Endothelial cell of umbilical vein (primary cell): ENCODE data around the gene ADORA2B. TPM values are rescaled to one million over a fixed set of nuclear protein-coding genes. Genes with fewer than 3 reads are reported as not detected.
"Not testable (repeated sequence)": the region's sequence is repeated elsewhere in the genome, so short reads cannot be mapped to it uniquely, and the experiment has no call there.

Source experiments
- BruUV-seq: library from RNA; stranded (reverse); fragments of 400-500 nt; replicated peaks from 2 replicates; lab custom pipeline; 2021; lab: Mats Ljungman, UMichigan
- CTCF ChIA-PET: fragments of 300-600, 350-600 bp; sonication (Branson Sonifier 250); formaldehyde crosslinking; loops from one replicate; lab custom pipeline; 2021; ENCODE audit warnings: antibody characterized with exemption, inconsistent platforms; lab: Charles Lee
- POLR2A ChIA-PET: fragments of 300-600, 350-600 bp; sonication (Branson Sonifier 250); formaldehyde crosslinking; loops from one replicate; lab custom pipeline; 2021; ENCODE audit warnings: antibody characterized with exemption, inconsistent platforms; lab: Charles Lee
- DNase-seq: peaks from one replicate; pipeline ENCODE4 v3.0.0-alpha.2; 2011; ENCODE audit warnings: low read depth, low spot score
- FAIRE-seq: peaks from 2 replicates; lab custom pipeline; 2011; peaks lifted over from hg19 to GRCh38; lab: Jason Lieb, UNC
- H2AFZ ChIP-seq: 2 replicates; pipeline ENCODE4 v1.6.0; 2012; ENCODE audit warnings: low read depth, low read length, control low read depth, inconsistent platforms
- H3K27ac ChIP-seq: 2 replicates; pipeline ENCODE4 v1.5.1; 2011; ENCODE audit warnings: low read depth, mild to moderate bottlenecking, control low read depth, low read length, moderate library complexity; ENCODE audit not compliant: insufficient read depth
- H3K27me3 ChIP-seq, 2 experiments: 2 replicates each; pipeline versions ENCODE4 v1.6.0 to v1.6.1; 2011; ENCODE audit warnings: low read length in 2 of 2, mixed read lengths in 1 of 2; ENCODE audit not compliant: control insufficient read depth in 2 of 2, insufficient read depth in 2 of 2
- H3K36me3 ChIP-seq, 2 experiments: 2 replicates in 1 of 2; 3 replicates in 1 of 2; pipeline ENCODE4 v1.5.1; 2011; ENCODE audit warnings: low read length in 2 of 2, mild to moderate bottlenecking in 1 of 2, moderate library complexity in 1 of 2; ENCODE audit not compliant: control insufficient read depth in 2 of 2, insufficient read depth in 2 of 2; ENCODE audit errors: extremely low read depth in 1 of 2
- H3K4me1 ChIP-seq: 3 replicates; pipeline ENCODE4 v1.5.1; 2011; ENCODE audit warnings: mild to moderate bottlenecking, low read length; ENCODE audit not compliant: control insufficient read depth, insufficient read depth; ENCODE audit errors: extremely low read depth
- H3K4me2 ChIP-seq: 2 replicates; pipeline ENCODE4 v1.6.1; 2011; ENCODE audit warnings: low read length, control low read depth, mixed read lengths; ENCODE audit not compliant: insufficient read depth
- H3K4me3 ChIP-seq, 3 experiments: fragments of 200-600 bp in 1 of 3; sonication (generic), shearing (Covaris generic) in 1 of 3; replicated peaks in 1 of 3; 2 replicates each; pipeline ENCODE4 v1.5.1; 2011 to 2016; ENCODE audit warnings: control low read depth in 3 of 3, low read length in 3 of 3, mild to moderate bottlenecking in 2 of 3, inconsistent platforms in 1 of 3, low read depth in 1 of 3, moderate library complexity in 1 of 3; ENCODE audit not compliant: insufficient read depth in 1 of 3
- H3K79me2 ChIP-seq: 2 replicates; pipeline ENCODE4 v1.6.0; 2012; ENCODE audit warnings: low read length, inconsistent platforms; ENCODE audit not compliant: control insufficient read depth, insufficient read depth
- H3K9ac ChIP-seq: replicated peaks from 2 replicates; pipeline ENCODE3; 2011; ENCODE audit warnings: low read length, control low read depth; ENCODE audit not compliant: insufficient read depth; ENCODE audit errors: extremely low read depth
- H3K9me1 ChIP-seq: replicated peaks from 3 replicates; pipeline ENCODE4 v1.6.0; 2011; ENCODE audit warnings: mild to moderate bottlenecking, low read length; ENCODE audit not compliant: control insufficient read depth, insufficient read depth; ENCODE audit errors: extremely low read depth
- H3K9me3 ChIP-seq: replicated peaks from 2 replicates; pipeline ENCODE4 v1.5.1; 2012; ENCODE audit warnings: low read length, inconsistent platforms; ENCODE audit not compliant: control insufficient read depth, insufficient read depth
- H4K20me1 ChIP-seq: replicated peaks from 2 replicates; pipeline ENCODE3; 2011; ENCODE audit warnings: mild to moderate bottlenecking, low read length; ENCODE audit not compliant: control insufficient read depth, insufficient read depth; ENCODE audit errors: extremely low read depth
- CTCF ChIP-seq, 2 donors: IDR thresholded peaks; 1 replicate in 1 of 2; 2 replicates in 1 of 2; pipeline ENCODE4 v1.5.1; 2011; ENCODE audit warnings: low read length in 2 of 2, mild to moderate bottlenecking in 2 of 2, moderate library complexity in 2 of 2, control low read depth in 1 of 2, inconsistent platforms in 1 of 2, low read depth in 1 of 2; ENCODE audit not compliant: insufficient read depth in 1 of 2; ENCODE audit errors: extremely low read depth in 1 of 2
- GATA2 ChIP-seq: IDR thresholded peaks from 2 replicates; pipeline ENCODE4 v1.7.0; 2011; ENCODE audit warnings: low read depth, mild to moderate bottlenecking, moderate library complexity, mixed read lengths, low read length; ENCODE audit not compliant: insufficient read length, insufficient read depth
- JUN ChIP-seq: IDR thresholded peaks from 2 replicates; pipeline ENCODE4 v1.6.1; 2011; ENCODE audit warnings: borderline replicate concordance, low read depth; ENCODE audit not compliant: insufficient read length, insufficient read depth
- MAX ChIP-seq: IDR thresholded peaks from 2 replicates; pipeline ENCODE4 v1.6.1; 2011; ENCODE audit not compliant: insufficient read depth, insufficient read length
- MYC ChIP-seq: IDR thresholded peaks from one replicate; pipeline ENCODE4 v1.6.1; 2011; ENCODE audit warnings: mild to moderate bottlenecking, low read depth, low read length
- POLR2A ChIP-seq: IDR thresholded peaks from 2 replicates; pipeline ENCODE4 v1.6.1; 2012; ENCODE audit warnings: low read depth, mild to moderate bottlenecking, control low read depth, low read length
- POLR2AphosphoS5 ChIP-seq: IDR thresholded peaks from 2 replicates; pipeline ENCODE4 v1.6.1; 2012; ENCODE audit warnings: low read depth, mild to moderate bottlenecking, control low read depth, low read length, moderate library complexity; ENCODE audit not compliant: insufficient read depth
- dilution Hi-C: fragments of 300-500 bp; cut with MboI; formaldehyde crosslinking; loops from one replicate; pipeline ENCODE4 v1.15.0; 2019; ENCODE audit warnings: low sequenced_read_pairs; ENCODE audit not compliant: extremely low pct_ligation_motif_present
- intact Hi-C: fragments of 100-400 bp; cut with micrococcal nuclease; formaldehyde crosslinking; loops from one replicate; pipeline ENCODE4 v1.10.0; 2022
- polyA plus RNA-seq, 4 experiments: library from polyadenylated mRNA; depleted of rRNA in 3 of 4; stranded (reverse) in 3 of 4; unstranded in 1 of 4; fragments of >200 nt; gene quantifications; 2 replicates each; pipeline versions ENCODE4 v1.2.1 to v1.2.3, GENCODE V29; 2011 to 2012; ENCODE audit warnings: missing spikeins in 1 of 4
- total RNA-seq: library from RNA; stranded (reverse); gene quantifications from 2 replicates; pipeline ENCODE4 v1.2.3, GENCODE V29; 2021

ADORA2B gene
- total and polyA plus RNA-seq, 2 donors (not counting 3 experiments of a cell fraction or from before 2014, with no cell fraction given): 8.8 to 9.8 TPM

GRCh38 chr17:15978606-15979005 is 33.7 kb downstream of the ADORA2B start:
- FAIRE-seq (no peak), DNase-seq (no peak)
- no TSS peak for BruUV-seq
- Histone ChIP-seq H3K4me3 (no peak overlapping the region), H3K4me2 (no peak overlapping the region), H2AFZ (no peak overlapping the region), H3K9me3 (no peaks in the 10 kb centered on the region), H3K9me1 (no peaks in the 10 kb centered on the region), H3K27me3 (no peaks in the 10 kb centered on the region), H3K36me3 (peaks cover 10 to 11% of the 10 kb centered on the region in 2 experiments), H3K27ac (no peak overlapping the region), H3K79me2 (peaks cover 9% of the 10 kb centered on the region), H3K9ac (no peak overlapping the region), H3K4me1 (peaks cover 11% of the 10 kb centered on the region), H4K20me1 (no peaks in the 10 kb centered on the region)
- TF ChIP-seq POLR2AphosphoS5 (no peak), JUN (no peak), GATA2 (no peak), POLR2A (no peak), CTCF (IDR thresholded peaks at IDR 0.05; ENCODE audit: extremely low read depth in 1 of 2, insufficient read depth in 1 of 2, low read depth in 1 of 2, low read length in 2 of 2) (no peak), MYC (no peak), MAX (no peak)
- intact Hi-C loops: no loop called here
- CTCF ChIA-PET: no interaction called here
- POLR2A ChIA-PET: no interaction called here
- dilution Hi-C loops: no loop called here

- H3K9ac ChIP-seq, intact Hi-C loops, dilution Hi-C loops, H4K20me1 ChIP-seq, DNase-seq, H3K4me3 ChIP-seq, H3K4me2 ChIP-seq, FAIRE-seq, BruUV-seq, POLR2A ChIA-PET, H3K27ac ChIP-seq, H3K27me3 ChIP-seq, CTCF ChIA-PET, H3K9me3 ChIP-seq, H3K9me1 ChIP-seq, H3K79me2 ChIP-seq, H2AFZ ChIP-seq: not testable (repeated sequence)
- H3K36me3 ChIP-seq: peaks cover 10 to 11% of the 10 kb centered on the region in 2 experiments
- H3K4me1 ChIP-seq: peaks cover 13% of the 10 kb centered on the region
These were observed 34.1 kb downstream of the ADORA2B start for GRCh38 chr17:15979013-15979412.
